HG03108 (cell line): ENCODE results near the gene EPM2AIP1.
"Not testable (repeated sequence)": the region's sequence is repeated elsewhere in the genome, so short reads cannot be mapped to it uniquely, and the experiment has no call there.

Experiments
- ATAC-seq: cut with Tn5 transposase; IDR thresholded peaks from one replicate; pipeline ENCODE4 v1.9.1; 2021; ENCODE audit warnings: moderate library complexity; ENCODE audit not compliant: unreplicated experiment

EPM2AIP1 gene

DNA sequence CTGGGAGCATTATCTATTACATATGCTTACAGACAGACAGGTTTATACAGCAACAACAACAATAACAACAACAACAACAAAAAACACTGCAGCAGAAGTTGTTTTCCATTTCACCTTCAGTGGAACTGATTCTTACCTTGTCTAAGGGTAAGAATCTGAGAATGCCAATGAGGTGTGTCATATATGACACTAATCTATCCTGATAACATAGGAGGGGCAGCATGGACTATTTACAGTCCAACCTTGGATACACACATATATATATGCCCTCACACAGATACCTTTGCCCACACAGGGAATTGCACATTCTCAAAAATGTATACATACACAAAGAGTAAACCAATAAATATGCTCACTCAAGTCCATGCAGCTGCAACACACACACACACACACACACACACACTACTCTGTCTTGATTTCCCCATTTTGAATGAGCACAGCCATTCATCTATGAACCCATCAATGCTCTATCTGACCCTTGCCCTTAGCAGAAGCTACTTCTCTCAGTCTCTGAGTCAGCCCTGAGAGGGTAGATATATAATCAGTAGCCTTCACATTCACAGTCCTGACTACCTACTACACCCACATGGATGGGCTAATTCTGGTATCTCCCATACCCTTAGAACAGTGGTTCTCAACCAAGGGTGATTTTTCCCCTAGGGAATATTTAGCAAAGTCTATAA is 38.3 kb downstream of the EPM2AIP1 start:
- ATAC-seq, result no peak

DNA sequence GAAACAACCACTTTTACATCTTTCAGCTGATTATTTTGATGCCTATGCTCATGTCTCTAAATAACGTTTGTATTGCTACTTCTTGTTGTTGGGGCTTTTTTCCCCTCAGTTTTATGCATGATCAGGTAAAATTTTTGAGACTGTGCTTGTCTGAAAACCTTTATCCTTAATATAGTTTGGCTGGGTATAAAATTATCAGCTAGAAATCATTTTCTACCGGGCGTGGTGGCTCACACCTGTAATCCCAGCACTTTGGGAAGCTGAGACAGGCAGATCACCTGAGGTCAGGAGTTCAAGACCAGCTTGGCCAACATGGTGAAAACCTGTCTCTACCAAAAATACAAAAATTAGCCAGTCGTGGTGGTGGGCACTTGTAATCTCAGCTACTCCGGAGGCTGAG is 45.1 kb downstream of the EPM2AIP1 start:
- ATAC-seq, result not testable (repeated sequence)

DNA sequence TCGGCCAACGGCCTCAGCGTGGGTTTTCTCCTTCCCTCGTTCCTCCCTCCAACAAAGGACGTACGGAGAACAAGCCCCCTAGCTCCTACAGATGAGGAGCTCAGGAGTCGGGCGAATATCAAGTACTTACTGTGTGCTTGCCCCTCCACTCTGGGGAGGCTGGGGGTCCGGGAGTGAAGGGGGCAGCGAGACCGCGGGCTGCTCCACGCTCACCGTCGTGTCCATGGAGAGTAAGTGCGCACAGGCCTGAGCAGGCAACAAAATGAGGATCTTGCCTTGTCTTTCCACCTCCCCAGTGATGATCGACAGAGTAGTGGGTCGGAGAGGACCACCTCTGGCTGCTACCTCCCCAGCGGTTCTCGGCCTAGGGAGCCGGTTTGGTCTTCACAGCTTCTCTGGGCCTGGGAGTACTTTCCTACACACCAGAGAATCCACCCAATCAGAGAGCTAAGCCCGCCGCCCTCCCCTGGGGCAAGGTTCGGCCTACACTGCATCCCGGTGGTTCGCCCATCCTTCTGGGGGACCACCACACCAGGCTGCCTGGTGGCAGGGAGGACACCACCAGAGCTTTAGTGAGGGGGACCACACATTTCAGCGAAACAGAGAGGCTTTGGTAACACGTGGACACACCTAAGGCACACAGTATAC is 47.5 kb downstream of the EPM2AIP1 start:
- ATAC-seq, result no peak

DNA sequence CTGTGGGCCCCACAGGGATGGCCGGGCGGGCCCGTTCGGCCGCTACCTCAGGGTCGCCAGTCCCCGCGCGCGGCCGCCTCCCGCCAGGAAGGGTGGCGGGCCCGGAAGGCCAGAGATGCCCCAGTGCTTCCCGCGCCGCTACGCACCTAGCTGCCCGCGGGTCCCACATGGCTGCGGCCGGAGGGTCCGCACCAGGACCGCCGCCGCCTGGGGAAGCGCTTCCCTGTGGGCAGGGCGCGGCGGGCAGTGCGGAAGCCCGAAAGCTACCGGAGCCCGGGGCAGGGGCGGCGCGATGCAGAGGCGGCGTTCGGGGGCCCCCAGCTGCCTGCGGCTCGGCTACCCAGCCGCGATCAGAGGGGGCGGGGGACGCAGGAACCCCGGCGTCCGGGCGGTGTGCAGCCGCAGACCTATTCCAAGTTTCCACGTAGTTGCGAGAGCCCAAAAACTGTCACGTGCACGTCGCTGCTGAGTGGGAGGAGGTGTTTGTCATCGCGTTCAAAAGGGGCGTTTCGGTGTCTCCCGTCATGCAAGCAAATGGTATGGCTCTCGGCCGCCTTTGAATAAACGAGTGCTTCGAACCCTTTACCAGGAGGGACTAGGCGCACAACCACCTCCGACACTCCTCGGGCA is 48.2 kb downstream of the EPM2AIP1 start, which contains the start of gene TRANK1:
Gene TRANK1, minus strand, starts transcription at position 414 of the 630 bp plus-strand sequence. Its CDS starts 245 bp downstream, at position 169.
- ATAC-seq, result peak; percentile 52

DNA sequence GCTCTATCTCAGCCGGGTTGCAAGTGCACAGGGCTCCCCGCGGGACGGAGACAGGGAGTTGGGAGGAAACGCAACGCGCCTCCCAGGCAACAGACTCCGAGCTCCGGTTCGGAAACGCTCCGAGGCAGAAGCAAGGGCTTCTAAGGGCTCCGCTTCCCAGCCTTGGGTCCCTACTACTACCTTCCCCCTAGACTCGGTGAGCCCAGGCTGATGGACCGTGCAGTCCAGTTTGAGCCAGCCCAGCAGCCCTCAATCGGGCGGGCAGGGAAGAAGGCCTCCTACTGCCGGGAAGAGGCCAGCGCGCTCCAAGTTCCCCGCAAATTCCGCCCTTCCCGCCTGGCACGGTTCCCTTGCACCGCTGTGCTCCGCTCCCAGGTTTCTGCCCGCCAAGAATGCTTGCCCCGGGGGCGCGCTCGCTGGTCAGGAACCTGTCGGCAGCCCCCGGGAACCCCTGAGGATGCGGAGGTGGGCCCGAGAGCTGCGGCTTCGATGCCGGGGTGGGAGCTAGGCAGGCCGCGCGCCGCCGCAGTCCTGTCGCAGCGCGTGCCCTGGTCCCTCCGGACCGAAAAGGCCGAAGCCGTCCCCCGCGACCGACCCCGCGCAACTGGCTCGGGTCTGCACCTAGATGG is 48.8 kb downstream of the EPM2AIP1 start:
- ATAC-seq, result peak; percentile 46

DNA sequence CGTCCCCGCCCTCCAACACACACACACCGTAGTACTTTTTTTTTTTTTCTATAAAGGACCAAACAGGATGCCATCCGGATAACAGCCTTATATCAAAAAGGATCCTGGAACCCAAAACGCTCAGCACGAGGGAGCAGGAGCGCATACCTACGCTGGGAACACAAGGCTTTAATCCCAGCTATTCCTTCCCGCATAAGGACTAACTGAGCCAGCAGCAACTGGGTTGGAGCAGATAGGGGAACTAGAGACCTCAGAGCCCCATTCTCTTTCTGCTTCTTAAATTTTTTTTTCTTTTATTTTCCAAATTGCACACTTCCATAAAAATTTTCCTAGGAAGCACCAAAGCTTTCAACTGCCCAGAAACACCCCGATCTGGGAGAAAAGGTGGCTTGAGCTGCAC is 49.3 kb downstream of the EPM2AIP1 start:
- ATAC-seq, result no peak

DNA sequence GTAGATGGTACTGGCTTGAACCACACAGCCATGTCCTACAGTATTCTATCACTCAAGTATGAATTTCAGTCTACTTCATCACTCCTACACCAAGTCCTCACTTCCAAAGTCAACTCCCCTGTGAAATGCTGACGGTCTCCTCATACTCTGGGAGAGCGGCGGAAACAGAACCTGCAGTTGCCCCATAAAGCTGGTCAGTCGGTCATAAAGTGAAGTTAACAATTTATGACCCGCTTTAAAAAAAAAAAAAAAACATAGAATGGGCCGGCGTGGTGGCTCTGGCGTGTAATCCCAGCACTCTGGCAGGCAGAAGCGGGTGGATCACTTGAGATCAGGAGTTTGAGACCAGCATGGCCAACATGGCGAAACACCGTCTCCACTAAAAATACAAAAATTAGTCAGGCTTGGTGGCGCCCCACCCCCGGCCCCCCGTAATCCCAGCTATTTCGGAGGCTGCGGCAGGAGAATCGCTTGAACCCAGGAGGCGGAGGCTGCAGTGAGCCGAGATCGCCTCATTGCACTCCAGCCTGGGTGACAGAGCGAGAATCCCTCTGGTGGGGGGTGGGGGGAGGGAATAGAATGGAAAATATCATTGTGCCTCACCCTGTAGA is 50.2 kb downstream of the EPM2AIP1 start:
- ATAC-seq, result no peak

DNA sequence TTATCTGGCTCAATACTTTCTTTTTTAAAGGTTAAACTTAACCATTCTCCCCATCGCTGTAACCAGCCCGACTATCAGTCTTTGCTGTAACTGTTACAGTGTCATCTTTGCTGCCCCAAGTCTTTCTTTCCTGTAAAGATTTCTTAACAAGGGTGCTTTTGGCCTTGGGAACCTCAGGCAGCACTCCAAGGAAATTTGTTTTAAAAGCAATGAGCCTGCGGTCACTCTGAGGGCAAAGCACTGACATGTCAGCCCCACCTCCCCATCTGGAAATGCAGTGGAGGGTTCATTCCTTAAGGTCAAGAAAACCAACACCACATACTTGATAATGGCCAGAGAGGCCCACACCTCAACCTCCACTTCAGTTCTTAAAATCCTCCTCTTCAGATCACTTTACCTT is 51.3 kb downstream of the EPM2AIP1 start:
- no peak for ATAC-seq

DNA sequence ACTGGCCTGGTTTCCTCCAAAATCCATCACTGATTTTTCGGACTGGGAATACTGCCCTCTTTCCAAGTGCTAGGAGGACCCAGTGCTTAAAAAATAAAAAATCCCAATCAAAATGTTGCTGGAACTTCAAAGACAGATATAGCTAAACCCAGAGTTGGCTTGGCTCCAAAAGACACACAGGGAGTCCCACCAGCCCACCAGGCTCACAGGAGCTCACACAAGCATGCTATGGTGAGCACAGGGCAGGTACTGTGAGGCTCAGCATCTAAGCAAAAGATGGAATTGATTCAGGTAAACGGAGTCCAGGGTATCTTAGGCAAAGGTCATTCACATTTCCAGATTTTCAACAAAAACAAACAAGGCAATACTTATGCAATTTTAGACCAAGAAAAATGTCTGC is 51.8 kb downstream of the EPM2AIP1 start:
- no peak for ATAC-seq

DNA sequence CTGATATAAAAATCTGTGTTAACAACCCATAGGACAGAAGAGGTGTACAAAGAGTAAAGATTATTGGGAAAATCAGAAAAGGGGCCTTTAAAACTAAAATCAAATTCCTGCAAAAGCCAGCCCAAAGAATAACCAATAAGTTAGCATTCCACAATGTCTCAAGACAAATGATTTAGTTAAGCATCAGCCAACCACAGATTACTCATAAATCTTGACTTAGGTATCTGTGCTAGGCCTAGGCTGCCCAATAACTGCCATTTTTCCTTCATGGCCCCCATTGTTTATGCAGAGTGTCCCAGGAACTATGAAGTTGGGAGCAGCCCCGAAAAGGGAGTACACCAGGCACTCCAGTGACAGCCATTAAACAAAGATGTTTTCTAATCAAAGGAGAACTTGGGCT is 55.4 kb downstream of the EPM2AIP1 start:
- ATAC-seq, result no peak
